Measurements from ENCODE around the gene DLGAP4. TPM values are rescaled to one million over a fixed set of nuclear protein-coding genes. Genes with fewer than 3 reads are reported as not detected.

The DLGAP4 gene
- total and polyA plus RNA-seq, 2 of the 8 experiments (the other 6 are each of a cell fraction or from before 2014, with no cell fraction given), result 41.2 to 57.2 TPM

- TF ChIP-seq USF2 (IDR thresholded peaks at IDR 0.05; ENCODE audit: low read length) (no peak), CTBP2 (IDR thresholded peaks at IDR 0.05; ENCODE audit: borderline replicate concordance, insufficient read depth, insufficient read length, low read length) (no peak)
These were observed 3.5 kb downstream of the DLGAP4 start (continued) for GRCh38 chr20:36309643-36310042.

Data from H1 (cell line).